H1 (cell line): ENCODE results near the gene GTF2IRD1. TPM values are rescaled to one million over a fixed set of nuclear protein-coding genes. Genes with fewer than 3 reads are reported as not detected.

Experiments used
- CTCF ChIA-PET: fragments of 300-600 bp; sonication (Branson Sonifier 250); formaldehyde crosslinking; loops from one replicate; lab custom pipeline; 2021; ENCODE audit not compliant: partially characterized antibody; lab: Charles Lee
- POLR2A ChIA-PET: fragments of 300-600 bp; sonication (Branson Sonifier 250); formaldehyde crosslinking; loops from one replicate; lab custom pipeline; 2021; ENCODE audit warnings: inconsistent platforms; ENCODE audit not compliant: partially characterized antibody; lab: Charles Lee
- DNase-seq, 2 experiments: peaks; one replicate each; pipeline versions ENCODE4 v3.0.0 to v3.0.0-alpha.2; 2010 to 2022; ENCODE audit warnings: low spot score in 2 of 2, low read depth in 1 of 2, mixed read lengths in 1 of 2
- FAIRE-seq: peaks from 2 replicates; lab custom pipeline; 2011; peaks lifted over from hg19 to GRCh38; lab: Jason Lieb, UNC
- H2AFZ ChIP-seq: 2 replicates; pipeline ENCODE4 v1.8.1; 2012; ENCODE audit warnings: low read length, inconsistent platforms
- H2AK5ac ChIP-seq: 2 replicates; pipeline ENCODE4 v1.6.1; 2013; ENCODE audit warnings: low read depth, low read length
- H2BK120ac ChIP-seq: replicated peaks from 2 replicates; pipeline ENCODE3; 2013; ENCODE audit warnings: low read depth, low read length, inconsistent platforms
- H2BK12ac ChIP-seq: 2 replicates; pipeline ENCODE4 v1.6.1; 2013; ENCODE audit warnings: low read depth, low read length
- H2BK15ac ChIP-seq: 2 replicates; pipeline ENCODE4 v1.6.1; 2013; ENCODE audit warnings: low read length
- H2BK20ac ChIP-seq: 2 replicates; pipeline ENCODE4 v1.6.1; 2013; ENCODE audit warnings: low read length
- H2BK5ac ChIP-seq: 2 replicates; pipeline ENCODE4 v1.6.1; 2013; ENCODE audit warnings: low read depth, low read length
- H3K14ac ChIP-seq: 2 replicates; pipeline ENCODE4 v1.6.1; 2013; ENCODE audit warnings: inconsistent platforms; ENCODE audit not compliant: insufficient read length
- H3K18ac ChIP-seq: 2 replicates; pipeline ENCODE4 v1.6.1; 2013; ENCODE audit warnings: low read length; ENCODE audit errors: extremely low read depth
- H3K23ac ChIP-seq: 2 replicates; pipeline ENCODE4 v1.6.1; 2013; ENCODE audit warnings: inconsistent platforms; ENCODE audit not compliant: insufficient read length
- H3K23me2 ChIP-seq: 2 replicates; pipeline ENCODE4 v1.6.1; 2013; ENCODE audit warnings: low read depth, low read length
- H3K27ac ChIP-seq: 2 replicates; pipeline ENCODE4 v1.6.1; 2011; ENCODE audit warnings: low read depth, low read length, inconsistent platforms
- H3K27me3 ChIP-seq, 4 experiments: replicated peaks in 1 of 4; 1 replicate in 1 of 4; 2 replicates in 3 of 4; pipeline versions ENCODE4 v1.6.1 to v1.8.1; 2011 to 2013; ENCODE audit warnings: low read length in 3 of 4, mild to moderate bottlenecking in 3 of 4, inconsistent platforms in 2 of 4, mixed read lengths in 2 of 4, moderate library complexity in 1 of 4; ENCODE audit not compliant: control insufficient read depth in 3 of 4, insufficient read depth in 3 of 4; ENCODE audit errors: extremely low read depth in 1 of 4
- H3K36me3 ChIP-seq, 4 experiments: 2 replicates each; pipeline versions ENCODE4 v1.6.1 to v1.8.1; 2011 to 2013; ENCODE audit warnings: mild to moderate bottlenecking in 4 of 4, low read length in 3 of 4, moderate library complexity in 2 of 4, control low read depth in 1 of 4, inconsistent platforms in 1 of 4; ENCODE audit not compliant: insufficient read depth in 4 of 4, control insufficient read depth in 2 of 4
- H3K4ac ChIP-seq: replicated peaks from 2 replicates; pipeline ENCODE3; 2013; ENCODE audit warnings: low read length, low read depth, mixed read lengths, inconsistent platforms; ENCODE audit not compliant: insufficient read length
- H3K4me1 ChIP-seq, 4 experiments: replicated peaks in 1 of 4; 1 replicate in 1 of 4; 2 replicates in 3 of 4; pipeline versions ENCODE4 v1.6.1 to v1.8.1; 2011 to 2013; ENCODE audit warnings: low read length in 3 of 4, inconsistent platforms in 2 of 4, mixed read lengths in 1 of 4; ENCODE audit not compliant: insufficient read depth in 4 of 4, control insufficient read depth in 3 of 4
- H3K4me2 ChIP-seq, 2 experiments: 2 replicates each; pipeline versions ENCODE4 v1.6.1 to v1.8.1; 2011 to 2013; ENCODE audit warnings: low read depth in 2 of 2, low read length in 2 of 2, control low read depth in 1 of 2, inconsistent platforms in 1 of 2, mild to moderate bottlenecking in 1 of 2; ENCODE audit not compliant: insufficient read depth in 1 of 2
- H3K4me3 ChIP-seq, 4 experiments: fragments of 200-600, 300-600 bp in 1 of 4; sonication (generic), shearing (Covaris generic), sonication (Bioruptor Twin) in 1 of 4; 2 replicates each; pipeline versions ENCODE4 v1.5.1 to v1.8.1; 2011 to 2016; ENCODE audit warnings: low read length in 4 of 4, low read depth in 3 of 4, control low read depth in 2 of 4, inconsistent platforms in 2 of 4, mild to moderate bottlenecking in 2 of 4, mixed read lengths in 1 of 4, moderate library complexity in 1 of 4; ENCODE audit not compliant: insufficient read depth in 2 of 4; ENCODE audit errors: extremely low read depth in 1 of 4
- H3K56ac ChIP-seq: replicated peaks from 2 replicates; pipeline ENCODE3; 2013; ENCODE audit warnings: low read depth, mild to moderate bottlenecking, mixed read lengths, low read length, inconsistent platforms; ENCODE audit not compliant: insufficient read length
- H3K79me1 ChIP-seq: 2 replicates; pipeline ENCODE4 v1.6.1; 2013; ENCODE audit warnings: low read depth, low read length, control low read depth
- H3K79me2 ChIP-seq, 2 experiments: 2 replicates each; pipeline versions ENCODE4 v1.6.1 to v1.8.1; 2012 to 2013; ENCODE audit warnings: low read length in 2 of 2, mild to moderate bottlenecking in 2 of 2, inconsistent platforms in 1 of 2; ENCODE audit not compliant: insufficient read depth in 2 of 2, control insufficient read depth in 1 of 2
- H3K9ac ChIP-seq, 4 experiments: replicated peaks in 1 of 4; 1 replicate in 1 of 4; 2 replicates in 3 of 4; pipeline versions ENCODE4 v1.6.1 to v1.8.1; 2011 to 2013; ENCODE audit warnings: low read depth in 3 of 4, low read length in 3 of 4, control low read depth in 2 of 4, mild to moderate bottlenecking in 2 of 4, moderate library complexity in 2 of 4, inconsistent platforms in 1 of 4; ENCODE audit errors: extremely low read depth in 1 of 4
- H3K9me3 ChIP-seq, 2 experiments: 2 replicates each; pipeline versions ENCODE4 v1.6.1 to v1.8.1; 2012 to 2013; ENCODE audit warnings: mild to moderate bottlenecking in 2 of 2, moderate library complexity in 2 of 2, control low read depth in 1 of 2, inconsistent platforms in 1 of 2, low read depth in 1 of 2, low read length in 1 of 2, mixed read lengths in 1 of 2; ENCODE audit not compliant: insufficient read depth in 2 of 2
- H4K20me1 ChIP-seq, 2 experiments: replicated peaks in 1 of 2; 2 replicates each; pipeline versions ENCODE3 to v1.8.1; 2011 to 2013; ENCODE audit warnings: inconsistent platforms in 2 of 2, low read length in 2 of 2, mild to moderate bottlenecking in 1 of 2; ENCODE audit not compliant: insufficient read depth in 2 of 2, control insufficient read depth in 1 of 2
- H4K5ac ChIP-seq: 2 replicates; pipeline ENCODE4 v1.6.1; 2013; ENCODE audit warnings: low read length, low read depth, mixed read lengths, inconsistent platforms; ENCODE audit not compliant: insufficient read length
- H4K8ac ChIP-seq: 2 replicates; pipeline ENCODE4 v1.8.0; 2013; ENCODE audit warnings: mild to moderate bottlenecking, moderate library complexity, low read length, inconsistent platforms; ENCODE audit not compliant: insufficient read depth; ENCODE audit errors: extremely low read depth
- H4K91ac ChIP-seq: replicated peaks from 2 replicates; pipeline ENCODE3; 2013; ENCODE audit warnings: low read length, mixed read lengths, inconsistent platforms; ENCODE audit not compliant: insufficient read length
- SIRT6 ChIP-seq: IDR thresholded peaks from one replicate; pipeline ENCODE4 v1.7.1; 2012; ENCODE audit warnings: low read length, inconsistent platforms
- WGBS, 2 experiments: shearing (Covaris generic) in 1 of 2; methylation state at CpG; one replicate each; pipeline versions ENCODE4 v1.1.6 to v1.1.7; 2013 to 2015; ENCODE audit warnings: low lambda C conversion rate in 2 of 2, mixed read lengths in 2 of 2, inconsistent platforms in 1 of 2, low coverage in 1 of 2, missing lambda C conversion rate in 1 of 2; ENCODE audit not compliant: insufficient replicate concordance in 2 of 2, insufficient coverage in 1 of 2, insufficient read length in 1 of 2; ENCODE audit errors: extremely low coverage in 1 of 2, missing lambda C conversion rate in 1 of 2; 5-methylcytosine and 5-hydroxymethylcytosine counted together
- polyA plus RNA-seq, 7 experiments: library from polyadenylated mRNA; depleted of rRNA in 3 of 7; stranded (reverse) in 5 of 7; unstranded in 2 of 7; fragments of >200 nt in 5 of 7; fragments of 200-250 nt in 2 of 7; gene quantifications; 1 replicate in 5 of 7; 2 replicates in 1 of 7; 4 replicates in 1 of 7; pipeline versions ENCODE4 v1.2.1 to v1.2.3, GENCODE V29; 2011 to 2013; ENCODE audit warnings: missing spikeins in 2 of 7, mixed read lengths in 2 of 7
- total RNA-seq: library from RNA; stranded (reverse); fragmentation: NEBNext Ultra II Directional; extraction: Animal tissue kit (Norgen Biotek cat#: 25700); gene quantifications from 2 replicates; pipeline ENCODE4 v1.2.1, GENCODE V29; 2021

GTF2IRD1 gene
- total and polyA plus RNA-seq, 2 of the 8 experiments (the other 6 are each of a cell fraction or from before 2014, with no cell fraction given), result 27.4 to 45.4 TPM

GRCh38 chr7:74511345-74511744 lies 57.6 kb downstream of the GTF2IRD1 start:
- Histone ChIP-seq H3K18ac (no peak overlapping the region), H4K5ac (no peak overlapping the region), H3K9ac (no peak overlapping the region), H2BK20ac (no peak overlapping the region), H2AK5ac (no peak overlapping the region), H2BK12ac (no peak overlapping the region), H3K36me3 (peaks cover 0 to 31% (median 15%) of the 10 kb centered on the region in 4 experiments; a peak in 5 of 8 replicates), H3K23ac (no peak overlapping the region), H3K27me3 (no peaks in the 10 kb centered on the region), H2BK120ac (no peak overlapping the region), H3K14ac (no peak overlapping the region), H2BK5ac (no peak overlapping the region), H4K20me1 (peaks cover 0 to 9% of the 10 kb centered on the region in 2 experiments), H3K79me2 (no peaks in the 10 kb centered on the region; a peak in 1 of 4 replicates), H3K4ac (no peak overlapping the region), H2AFZ (no peak overlapping the region), H4K91ac (no peak overlapping the region), H3K4me1 (no peaks in the 10 kb centered on the region), H3K4me2 (no peak overlapping the region), H3K56ac (no peak overlapping the region), H2BK15ac (no peak overlapping the region), H3K79me1 (peaks cover 6% of the 10 kb centered on the region), H3K4me3 (no peak overlapping the region), H3K27ac (no peak overlapping the region), H3K23me2 (no peaks in the 10 kb centered on the region), H3K9me3 (no peaks in the 10 kb centered on the region), H4K8ac (no peak overlapping the region)
- FAIRE-seq (no peak), DNase-seq (no peak)
- 97% methylated on average over 11 of the region's 11 CpGs; no CpG with 5 or more reads in 1 of the 2 experiments for WGBS, 2 experiments
- ChIA-PET CTCF (interaction anchor here (1.2 to 1.5 kb wide), 5 partner anchors 10 to 106 kb away, joined by 3 to 5 read pairs (median 3); no protein-coding TSS in a partner anchor), POLR2A (interaction anchor here (1.4 to 2.7 kb wide), 3 partner anchors 10 to 57 kb away, joined by 3 to 12 read pairs (median 7); no protein-coding TSS in a partner anchor)
- TF ChIP-seq SIRT6, result no peak
